GM21529 (cell line): ENCODE data around the gene TMEM150B.

Source experiments
- ATAC-seq: cut with Tn5 transposase; IDR thresholded peaks from one replicate; pipeline ENCODE4 v1.9.1; 2021; ENCODE audit not compliant: unreplicated experiment

TMEM150B gene, protein sequence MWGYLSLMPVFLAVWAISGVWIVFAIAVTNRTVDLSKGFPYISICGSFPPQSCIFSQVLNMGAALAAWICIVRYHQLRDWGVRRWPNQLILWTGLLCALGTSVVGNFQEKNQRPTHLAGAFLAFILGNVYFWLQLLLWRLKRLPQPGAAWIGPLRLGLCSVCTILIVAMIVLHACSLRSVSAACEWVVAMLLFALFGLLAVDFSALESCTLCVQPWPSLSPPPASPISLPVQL

DNA sequence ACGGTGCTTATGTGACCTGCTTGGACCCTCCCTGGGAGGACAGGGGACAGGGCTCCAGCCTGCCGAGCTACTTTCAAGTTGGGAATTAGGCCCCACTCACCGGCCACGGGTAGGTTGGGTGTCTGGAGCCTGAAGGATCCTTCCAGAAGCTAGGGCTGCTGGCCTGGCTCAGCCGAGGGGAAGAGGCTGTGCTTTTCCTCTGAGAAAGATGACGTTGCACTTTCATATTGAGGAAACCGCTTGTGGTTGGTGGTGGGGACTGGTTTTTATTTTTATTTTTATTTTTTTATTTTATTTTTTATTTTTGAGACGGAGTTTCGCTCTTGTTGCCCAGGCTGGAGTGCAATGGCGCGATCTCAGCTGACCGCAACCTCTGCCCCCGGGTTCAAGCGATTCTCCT, at the start of gene TMEM150B:
TSS of gene TMEM150B (minus strand) at position 170 of the 400 bp plus-strand sequence. CDS start 4,305 bp downstream, outside the sequence.
- no peak for ATAC-seq

DNA sequence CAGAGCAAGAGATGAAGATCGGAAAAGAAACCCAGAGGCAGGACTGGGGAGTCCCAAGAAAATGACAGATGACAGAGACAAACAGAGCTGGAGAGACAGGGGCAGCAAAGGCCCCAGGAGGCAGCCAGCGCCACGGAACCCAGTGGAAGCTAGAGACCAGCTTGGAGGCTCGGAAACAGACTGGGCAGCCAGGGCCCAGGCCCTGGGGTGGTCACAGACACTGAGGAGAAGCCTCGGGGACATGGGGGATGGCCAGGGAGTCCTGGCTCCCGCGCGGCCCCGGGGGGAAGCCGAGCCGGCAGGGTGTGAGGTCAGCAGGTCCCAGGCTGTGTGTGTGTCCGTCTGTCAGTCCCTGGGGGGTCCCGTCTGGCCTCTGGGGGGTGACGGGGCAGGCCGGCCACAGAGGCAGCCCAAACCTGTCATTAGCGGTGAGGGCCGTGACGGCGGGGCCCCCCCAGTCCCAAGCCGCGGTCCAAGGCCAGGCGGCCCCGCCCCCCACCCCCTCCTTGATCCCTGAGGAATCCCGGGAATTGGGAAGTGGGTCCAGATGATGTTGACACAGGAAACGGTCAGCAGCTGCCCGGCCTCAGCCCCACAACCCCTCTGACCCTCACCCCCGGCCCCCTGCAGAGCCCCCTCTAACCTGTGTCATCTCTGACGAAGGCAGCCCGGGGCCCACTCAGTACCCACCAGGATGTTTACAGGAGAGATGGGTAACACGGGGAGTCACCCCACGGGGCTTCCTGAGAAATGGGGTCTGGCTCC, 49.0 kb upstream of the TMEM150B start:
- ATAC-seq = no peak

DNA sequence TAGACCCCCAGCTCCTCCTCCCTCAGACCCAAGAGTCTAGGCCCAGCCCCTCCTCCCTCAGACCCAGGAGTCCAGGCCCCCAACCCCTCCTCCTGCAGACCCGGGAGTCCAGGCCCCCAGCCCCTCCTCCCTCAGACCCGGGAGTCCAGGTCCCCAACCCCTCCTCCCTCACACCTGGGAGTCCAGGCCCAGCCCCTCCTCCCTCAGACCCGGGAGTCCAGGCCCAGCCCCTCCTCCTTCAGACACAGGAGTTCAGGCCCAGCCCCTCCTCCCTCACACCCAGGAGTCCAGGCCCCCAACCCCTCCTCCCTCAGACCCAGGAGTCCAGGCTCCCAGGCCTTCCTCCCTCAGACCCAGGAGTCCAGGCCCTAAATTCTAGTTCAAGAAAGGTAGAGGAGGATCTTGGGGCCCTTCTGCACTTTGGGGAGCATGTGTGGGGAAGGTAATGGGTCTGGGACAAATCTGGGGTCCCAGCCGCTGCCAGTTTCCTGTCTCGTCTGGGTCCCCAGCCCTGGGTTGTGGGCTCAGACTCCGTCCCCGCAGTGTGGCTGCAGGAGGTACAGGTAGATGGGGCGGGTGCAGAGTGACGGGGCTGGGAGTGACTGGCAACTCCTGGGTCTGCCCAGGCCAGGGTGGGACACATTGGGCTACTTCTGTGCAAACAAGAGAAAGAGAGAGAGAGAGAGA, 48.3 kb upstream of the TMEM150B start:
- no peak for ATAC-seq

DNA sequence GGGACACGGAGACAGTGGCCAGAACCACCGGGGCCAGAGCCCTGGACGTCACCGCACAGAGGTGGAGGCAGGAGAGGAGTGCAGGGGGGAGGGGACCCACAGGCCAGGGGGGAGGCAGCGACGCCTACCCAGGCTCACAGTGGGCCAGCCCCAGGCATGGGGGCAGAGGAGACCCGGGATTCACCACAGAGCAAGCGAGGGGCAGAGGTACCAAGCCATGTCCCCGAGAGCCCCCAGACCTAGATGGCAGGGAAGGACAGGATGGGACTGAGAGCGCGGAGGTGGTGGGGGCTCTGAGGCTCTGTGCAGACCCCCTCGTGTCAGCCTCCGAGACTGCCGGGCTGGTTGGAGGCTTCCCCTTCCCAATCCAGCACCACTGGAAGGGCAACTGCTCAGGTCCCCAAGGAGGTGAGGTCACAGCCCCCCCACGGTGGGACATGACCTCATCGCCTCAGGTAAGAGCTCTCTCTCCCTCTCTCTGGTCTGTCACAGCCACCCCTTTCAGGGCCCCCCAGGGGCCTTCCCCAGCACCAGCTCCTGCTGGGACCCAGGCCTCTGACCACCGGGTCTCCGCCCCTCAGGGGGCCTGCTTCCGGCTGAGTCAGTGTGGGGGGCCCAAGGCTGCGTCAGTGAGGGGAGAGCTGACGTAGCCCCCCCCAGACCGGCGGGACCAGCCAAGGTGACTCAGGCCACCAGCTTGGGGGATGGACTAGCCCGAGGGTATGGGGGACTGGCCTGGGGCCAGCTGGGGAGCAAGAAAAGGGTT, 47.4 kb upstream of the TMEM150B start:
- ATAC-seq = no peak

DNA sequence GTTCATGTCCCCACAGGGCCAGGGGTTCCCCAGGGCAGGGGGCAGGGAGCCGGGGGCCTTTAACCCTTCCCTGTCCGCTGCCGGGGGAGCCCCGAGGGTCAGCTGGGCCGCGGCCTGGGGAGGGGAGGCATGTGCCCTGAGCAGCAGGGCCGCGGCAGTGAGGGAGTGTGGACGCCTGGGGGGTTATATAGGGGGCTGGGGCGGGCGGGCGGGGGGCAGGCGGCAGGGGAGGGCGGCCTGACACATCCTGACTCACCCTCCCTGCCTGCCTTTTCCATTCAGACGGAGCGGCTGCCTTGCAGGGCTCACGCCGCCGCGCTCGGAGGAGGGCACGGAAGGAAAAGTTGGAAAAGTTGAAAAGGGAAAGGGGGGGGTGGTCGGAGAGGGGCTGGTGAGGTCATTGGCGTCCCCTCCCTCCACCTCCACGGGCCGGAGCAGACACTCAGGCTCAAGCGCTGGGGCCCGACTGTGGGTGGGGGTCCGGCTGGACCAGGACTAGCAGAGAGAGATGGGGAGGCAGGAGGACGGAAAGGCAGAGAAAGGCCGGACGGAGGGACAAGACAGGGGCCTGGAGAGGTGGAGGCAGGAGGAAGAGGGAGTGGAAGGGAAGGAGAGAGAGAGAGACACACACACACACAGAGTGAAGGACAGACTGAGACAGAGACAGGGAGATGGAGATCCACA, 45.3 kb upstream of the TMEM150B start, which contains the start of gene IL11:
TSS of gene IL11 (minus strand) at position 159 of the 684 bp plus-strand sequence. CDS start at position 6, 153 bp downstream.
- ATAC-seq = no peak

DNA sequence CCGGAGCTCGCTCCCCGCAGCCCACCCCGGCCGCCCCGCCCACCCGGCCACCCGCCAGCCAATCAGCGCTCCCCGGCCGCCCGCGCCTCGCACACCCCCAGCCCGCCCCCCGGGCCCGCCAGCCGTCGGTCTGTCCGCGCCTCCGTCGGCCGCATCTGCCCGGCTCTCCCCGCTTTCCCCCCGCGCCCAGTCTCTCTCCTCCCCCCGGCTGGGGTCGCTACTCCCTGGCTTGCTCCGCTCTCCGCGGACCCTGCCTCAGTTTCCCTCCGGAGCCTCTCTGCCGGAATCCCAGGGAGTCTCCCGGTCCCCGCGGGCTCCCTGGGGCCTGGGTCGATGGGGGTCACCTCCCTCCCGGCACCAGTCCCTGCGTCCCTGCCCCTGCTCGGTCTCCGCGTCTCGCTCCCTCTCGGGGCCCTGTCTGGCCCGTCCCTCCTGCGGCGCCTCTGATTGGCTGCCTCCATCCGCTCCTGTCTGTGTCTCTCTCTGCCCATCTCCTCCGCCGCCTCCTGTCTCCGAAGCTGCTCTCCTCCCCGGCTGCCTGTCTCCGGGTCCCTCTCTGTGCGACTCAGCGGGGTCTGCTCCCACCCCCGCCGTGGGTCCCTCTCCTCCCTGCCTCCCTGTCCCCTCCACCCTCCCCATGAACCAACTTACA, 44.6 kb upstream of the TMEM150B start:
- ATAC-seq = no peak

DNA sequence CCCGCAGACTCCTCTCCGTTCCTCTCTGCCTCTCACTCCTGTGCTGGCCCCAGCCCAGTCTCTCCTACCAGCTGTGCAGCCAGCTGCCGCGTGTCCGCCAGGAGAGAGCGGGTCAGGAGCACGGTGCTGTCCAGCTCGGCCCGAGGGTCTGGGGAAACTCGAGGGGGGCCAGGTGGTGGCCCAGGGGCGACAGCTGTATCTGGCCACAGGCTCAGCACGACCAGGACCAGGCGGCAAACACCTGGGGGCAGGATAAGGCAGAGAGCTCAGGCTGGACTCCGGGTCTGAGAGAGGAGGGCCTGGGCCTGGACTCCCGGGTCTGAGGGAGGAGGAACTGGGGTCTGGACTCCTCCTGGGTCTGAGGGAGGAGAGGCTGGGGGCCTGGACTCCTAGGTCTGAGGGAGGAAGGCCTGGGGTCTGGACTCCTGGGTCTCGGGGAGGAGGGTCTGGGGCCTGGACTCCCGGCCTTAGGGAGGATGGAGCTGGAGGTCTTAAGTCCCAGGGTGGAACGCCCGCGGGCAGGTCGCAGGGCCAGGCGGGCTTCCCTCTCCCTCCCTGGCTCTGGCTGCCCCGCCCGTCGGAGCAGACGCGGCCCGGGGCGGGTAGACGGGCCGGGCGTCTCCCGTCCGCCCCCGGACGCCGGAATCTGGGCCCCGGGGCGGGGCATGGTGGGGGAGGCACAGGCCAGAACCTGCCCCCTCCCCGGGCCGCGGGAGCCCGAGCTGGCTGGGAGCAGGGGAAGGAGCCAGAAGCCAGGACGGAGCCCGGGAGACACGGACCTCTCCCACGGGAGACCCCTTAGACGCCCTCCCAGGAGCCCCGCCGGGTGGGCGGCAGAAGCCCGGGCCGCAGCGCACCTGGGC, 43.8 kb upstream of the TMEM150B start:
- no peak for ATAC-seq

DNA sequence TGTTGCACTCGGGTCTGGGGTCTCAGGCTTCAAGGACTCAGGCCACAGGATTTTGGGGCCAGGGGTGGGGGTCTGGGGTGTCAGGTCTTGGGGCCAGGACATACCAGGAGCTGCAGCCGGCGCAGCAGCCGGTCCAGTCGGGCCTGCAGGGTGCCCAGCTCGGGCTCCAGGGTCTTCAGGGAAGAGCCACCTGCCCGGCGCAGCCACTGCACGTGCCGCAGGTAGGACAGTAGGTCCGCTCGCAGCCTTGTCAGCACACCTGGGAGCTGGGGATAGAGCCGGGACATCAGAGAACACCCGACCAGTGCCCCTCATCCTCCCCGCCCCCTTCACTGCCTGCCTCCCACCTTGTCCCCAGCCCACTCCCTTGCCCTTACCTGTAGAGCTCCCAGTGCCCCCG, 43.0 kb upstream of the TMEM150B start:
- ATAC-seq = no peak

DNA sequence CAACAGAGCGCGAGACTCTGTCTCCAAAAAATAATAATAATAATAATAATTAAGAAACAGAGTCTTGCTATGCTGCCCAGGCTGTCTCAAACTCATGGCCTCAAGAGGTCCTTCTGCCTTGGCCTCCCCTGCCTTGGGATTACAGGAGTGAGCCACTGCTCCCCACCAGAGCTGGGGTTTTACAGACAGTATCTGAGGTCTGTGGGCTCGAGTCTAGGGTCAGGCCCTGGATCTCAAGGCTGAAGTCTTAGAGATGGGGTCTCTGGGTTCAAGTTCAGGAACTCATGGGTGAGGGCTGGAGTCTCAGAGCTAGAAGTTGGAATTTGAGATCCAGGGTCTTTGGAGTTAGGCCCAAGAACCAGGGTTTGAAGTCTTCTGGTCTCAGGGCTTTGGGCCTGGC, 41.6 kb upstream of the TMEM150B start:
- ATAC-seq = no peak

DNA sequence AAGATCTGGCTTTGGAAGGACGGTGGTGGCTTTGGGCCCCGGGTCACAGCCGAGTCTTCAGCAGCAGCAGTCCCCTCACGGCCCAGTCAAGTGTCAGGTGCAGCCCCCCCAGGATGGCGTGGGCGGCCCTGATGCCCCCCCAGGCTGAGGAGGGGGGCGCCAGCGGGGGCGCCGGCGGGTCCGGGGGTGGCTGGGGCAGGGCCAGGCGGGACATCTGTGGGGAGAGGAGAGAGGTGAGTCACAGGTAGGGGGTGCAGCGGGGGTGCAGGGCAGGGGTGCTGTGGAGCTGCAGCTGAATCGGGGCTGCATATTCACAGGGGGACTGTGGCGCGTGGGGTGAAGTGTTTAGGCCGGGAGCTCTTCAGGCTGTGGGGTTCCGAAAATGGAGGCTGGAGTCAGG, 40.8 kb upstream of the TMEM150B start:
- no peak for ATAC-seq

DNA sequence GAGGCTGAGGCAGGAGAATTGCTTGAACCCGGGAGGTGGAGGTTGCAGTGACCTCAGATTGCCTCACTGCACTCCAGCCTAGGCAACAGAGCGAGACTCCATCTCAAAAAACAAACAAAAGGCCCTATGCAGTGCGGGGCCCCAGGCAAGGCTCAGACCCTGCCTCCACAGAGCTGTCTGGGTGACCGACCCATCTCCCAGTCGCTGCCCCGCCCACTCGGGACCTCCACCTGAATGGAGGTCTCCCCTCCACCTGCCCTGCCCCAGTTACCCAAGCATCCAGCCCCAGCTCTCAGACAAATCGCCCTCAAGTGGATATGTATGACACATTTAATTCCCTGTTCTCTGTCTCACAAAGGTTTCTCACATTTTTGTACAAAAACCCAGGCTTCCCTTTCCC, 40.1 kb upstream of the TMEM150B start:
- no peak for ATAC-seq

DNA sequence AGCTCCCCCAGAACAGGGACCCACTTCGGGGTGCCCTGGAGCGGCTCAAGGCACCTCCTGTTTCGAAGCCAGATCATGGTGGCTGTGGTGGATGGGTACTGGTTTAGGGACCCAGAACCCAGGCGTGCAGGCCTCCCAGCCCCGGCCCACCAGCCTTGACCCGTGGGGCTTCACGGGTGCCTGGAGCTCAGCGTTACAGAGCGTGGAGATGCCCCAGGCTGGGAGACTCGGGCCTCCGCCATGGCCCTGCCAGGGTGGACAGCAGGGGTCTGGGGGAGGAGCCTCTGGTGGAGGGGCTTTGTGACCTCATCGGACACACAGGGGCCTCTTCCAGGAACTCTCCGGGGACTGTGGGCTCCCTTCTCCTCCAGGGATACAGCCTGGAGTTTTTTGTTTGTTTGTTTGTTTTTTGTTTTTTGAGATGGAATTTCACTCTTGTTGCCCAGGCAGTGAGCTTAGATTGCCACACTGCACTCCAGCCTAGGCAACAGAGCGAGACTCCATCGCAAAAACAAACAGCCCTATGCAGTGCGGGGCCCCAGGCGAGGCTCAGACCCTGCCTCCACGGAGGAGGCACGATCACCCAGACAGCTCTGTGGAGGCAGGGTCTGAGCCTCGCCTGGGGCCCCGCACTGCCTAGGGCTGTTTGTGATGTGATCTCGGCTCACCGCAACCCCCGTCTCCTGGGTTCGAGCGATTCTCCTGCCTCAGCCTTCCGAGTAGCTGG, 38.0 kb upstream of the TMEM150B start, which contains the start of gene GARIN5B:
TSS of gene GARIN5B (minus strand) at position 271 of the 727 bp plus-strand sequence. CDS start at position 77, 194 bp downstream.
- no peak for ATAC-seq

DNA sequence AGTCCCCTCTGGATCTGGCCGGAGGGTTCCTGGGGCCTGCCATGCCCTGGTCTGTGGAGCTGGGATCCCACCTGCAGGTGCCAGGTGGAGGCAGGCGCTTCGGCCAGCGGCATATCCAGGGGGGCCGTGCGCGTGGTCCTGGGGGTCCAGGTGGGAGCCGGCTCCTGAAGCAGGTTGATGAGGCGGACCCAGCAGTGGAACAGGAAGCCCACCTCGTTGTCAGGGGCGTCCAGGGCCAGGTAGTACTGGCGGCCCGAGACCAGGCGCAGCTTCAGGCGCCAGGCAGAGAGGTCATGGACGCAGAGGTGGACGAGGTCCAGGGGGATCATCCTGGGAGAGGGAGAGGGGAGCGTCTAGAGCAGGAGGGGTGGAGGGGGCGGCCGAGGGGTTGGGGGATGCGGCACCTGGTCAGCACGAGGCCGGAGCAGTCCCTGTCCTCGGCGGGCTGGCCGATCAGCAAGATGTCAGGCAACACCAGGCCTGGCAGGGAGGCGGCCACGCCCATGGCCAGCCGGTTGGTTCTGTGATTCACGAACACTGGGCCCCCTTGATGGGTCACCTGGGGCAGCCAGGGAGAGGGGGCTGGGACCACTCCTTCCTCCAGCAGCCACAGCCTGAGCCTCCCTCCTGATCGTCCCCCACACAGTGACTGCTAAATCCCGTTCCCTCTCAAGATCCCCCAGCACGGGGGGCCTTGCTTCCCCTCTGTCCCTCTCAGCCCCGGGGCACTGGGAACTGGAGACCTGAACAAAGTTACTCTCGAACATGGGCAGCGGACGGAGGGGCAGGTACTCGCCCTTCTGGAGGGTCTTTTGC, 37.2 kb upstream of the TMEM150B start:
- ATAC-seq = no peak

DNA sequence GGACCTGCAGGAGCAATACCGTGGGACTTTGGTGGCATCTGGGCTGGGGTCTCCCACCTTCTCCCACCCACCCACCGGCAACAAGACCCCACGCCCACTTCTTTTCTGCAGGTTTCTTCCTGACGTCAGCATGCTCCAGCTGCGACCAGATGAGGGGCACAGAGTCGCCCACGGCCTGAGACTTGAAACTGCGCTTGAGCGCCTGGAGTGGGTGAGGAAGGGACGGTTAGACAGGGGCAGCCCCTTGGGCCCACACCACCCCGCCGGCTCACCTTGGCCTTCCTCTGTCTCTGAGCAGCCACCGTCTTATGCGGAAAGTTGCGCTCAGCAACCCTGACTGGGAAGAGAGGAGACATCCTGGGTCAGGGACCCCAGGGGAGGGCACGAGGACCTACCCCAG, 35.8 kb upstream of the TMEM150B start:
- ATAC-seq = no peak

DNA sequence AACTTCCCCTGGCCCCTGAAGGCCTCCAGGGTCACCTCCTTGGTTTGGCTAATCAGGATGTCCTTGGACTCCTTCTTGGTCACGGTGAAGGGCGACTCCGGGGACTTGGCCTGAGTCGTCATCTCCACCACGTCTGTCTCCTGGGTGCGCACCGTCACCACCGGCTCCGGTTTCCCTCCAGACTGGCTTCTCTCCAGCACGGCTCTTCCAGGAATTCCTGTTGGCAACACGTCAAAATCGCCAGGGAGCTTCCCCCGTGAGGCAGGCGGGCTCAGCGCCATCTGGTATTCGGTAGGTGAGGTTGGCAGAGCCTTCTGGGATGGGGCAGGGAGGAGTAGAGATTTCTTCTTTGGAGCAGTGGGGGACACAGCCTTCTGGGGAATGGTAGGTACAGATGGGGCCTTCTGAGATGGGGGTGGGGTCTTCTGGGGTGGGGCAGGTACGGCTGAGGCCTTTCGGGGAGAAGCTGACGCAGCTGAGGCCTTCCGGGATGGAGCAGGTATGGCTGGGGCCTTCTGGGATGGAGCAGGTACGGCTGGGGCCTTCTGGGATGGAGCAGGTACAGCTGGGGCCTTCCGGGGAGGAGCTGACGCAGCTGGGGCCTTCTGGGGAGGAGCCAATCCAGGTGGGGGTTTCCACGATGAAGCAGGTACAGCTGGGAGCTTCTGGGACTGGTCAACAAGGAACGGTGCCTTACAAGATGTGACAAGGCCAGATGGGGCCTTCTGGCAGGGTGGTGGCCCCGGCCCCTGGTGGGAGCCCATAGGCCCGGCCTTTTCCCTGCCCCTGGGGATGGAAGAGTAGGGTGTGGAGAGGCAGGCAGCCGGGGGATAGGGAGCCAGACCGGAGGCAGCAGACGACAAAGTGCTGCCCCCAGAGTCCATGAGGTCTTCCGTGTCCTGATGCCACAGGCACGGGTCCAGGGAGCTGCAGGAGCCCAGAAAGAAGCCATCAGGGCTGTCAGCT, 34.1 kb upstream of the TMEM150B start:
- ATAC-seq = no peak

DNA sequence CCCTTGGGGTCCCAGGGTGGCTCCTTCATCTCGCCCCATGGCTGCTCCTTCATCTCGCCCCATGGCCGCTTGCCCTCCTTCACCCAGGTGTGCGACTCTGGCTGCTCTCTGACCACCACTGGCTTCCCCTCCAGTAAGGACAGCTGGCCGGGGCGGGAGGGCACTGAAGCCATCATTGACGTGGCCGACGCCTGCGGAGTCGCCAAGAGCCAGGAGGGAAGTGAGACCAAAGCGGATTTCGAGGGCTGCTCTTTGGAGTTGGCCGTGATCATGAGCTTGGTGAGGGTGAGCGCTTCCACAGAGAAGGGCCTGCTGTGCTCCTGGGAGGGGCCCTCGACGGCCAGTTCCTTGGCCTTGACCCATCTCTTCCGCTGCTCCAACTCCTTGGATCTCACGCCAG, 33.4 kb upstream of the TMEM150B start:
- no peak for ATAC-seq
